H1 (cell line): ENCODE measurements around the gene THBS3. TPM values are rescaled to one million over a fixed set of nuclear protein-coding genes. Genes with fewer than 3 reads are reported as not detected.

Source experiments
- CTCF ChIA-PET: fragments of 300-600 bp; sonication (Branson Sonifier 250); formaldehyde crosslinking; loops from one replicate; lab custom pipeline; 2021; ENCODE audit not compliant: partially characterized antibody; lab: Charles Lee
- POLR2A ChIA-PET: fragments of 300-600 bp; sonication (Branson Sonifier 250); formaldehyde crosslinking; loops from one replicate; lab custom pipeline; 2021; ENCODE audit warnings: inconsistent platforms; ENCODE audit not compliant: partially characterized antibody; lab: Charles Lee
- DNase-seq, 2 experiments: peaks; one replicate each; pipeline versions ENCODE4 v3.0.0 to v3.0.0-alpha.2; 2010 to 2022; ENCODE audit warnings: low spot score in 2 of 2, low read depth in 1 of 2, mixed read lengths in 1 of 2
- FAIRE-seq: peaks from 2 replicates; lab custom pipeline; 2011; peaks lifted over from hg19 to GRCh38; lab: Jason Lieb, UNC
- H2AFZ ChIP-seq: 2 replicates; pipeline ENCODE4 v1.8.1; 2012; ENCODE audit warnings: low read length, inconsistent platforms
- H2AK5ac ChIP-seq: 2 replicates; pipeline ENCODE4 v1.6.1; 2013; ENCODE audit warnings: low read depth, low read length
- H2BK120ac ChIP-seq: replicated peaks from 2 replicates; pipeline ENCODE3; 2013; ENCODE audit warnings: low read depth, low read length, inconsistent platforms
- H2BK12ac ChIP-seq: 2 replicates; pipeline ENCODE4 v1.6.1; 2013; ENCODE audit warnings: low read depth, low read length
- H2BK15ac ChIP-seq: 2 replicates; pipeline ENCODE4 v1.6.1; 2013; ENCODE audit warnings: low read length
- H2BK20ac ChIP-seq: 2 replicates; pipeline ENCODE4 v1.6.1; 2013; ENCODE audit warnings: low read length
- H2BK5ac ChIP-seq: 2 replicates; pipeline ENCODE4 v1.6.1; 2013; ENCODE audit warnings: low read depth, low read length
- H3K14ac ChIP-seq: 2 replicates; pipeline ENCODE4 v1.6.1; 2013; ENCODE audit warnings: inconsistent platforms; ENCODE audit not compliant: insufficient read length
- H3K18ac ChIP-seq: 2 replicates; pipeline ENCODE4 v1.6.1; 2013; ENCODE audit warnings: low read length; ENCODE audit errors: extremely low read depth
- H3K23ac ChIP-seq: 2 replicates; pipeline ENCODE4 v1.6.1; 2013; ENCODE audit warnings: inconsistent platforms; ENCODE audit not compliant: insufficient read length
- H3K23me2 ChIP-seq: 2 replicates; pipeline ENCODE4 v1.6.1; 2013; ENCODE audit warnings: low read depth, low read length
- H3K27ac ChIP-seq: 2 replicates; pipeline ENCODE4 v1.6.1; 2011; ENCODE audit warnings: low read depth, low read length, inconsistent platforms
- H3K27me3 ChIP-seq, 4 experiments: replicated peaks in 1 of 4; 1 replicate in 1 of 4; 2 replicates in 3 of 4; pipeline versions ENCODE4 v1.6.1 to v1.8.1; 2011 to 2013; ENCODE audit warnings: low read length in 3 of 4, mild to moderate bottlenecking in 3 of 4, inconsistent platforms in 2 of 4, mixed read lengths in 2 of 4, moderate library complexity in 1 of 4; ENCODE audit not compliant: control insufficient read depth in 3 of 4, insufficient read depth in 3 of 4; ENCODE audit errors: extremely low read depth in 1 of 4
- H3K36me3 ChIP-seq, 4 experiments: 2 replicates each; pipeline versions ENCODE4 v1.6.1 to v1.8.1; 2011 to 2013; ENCODE audit warnings: mild to moderate bottlenecking in 4 of 4, low read length in 3 of 4, moderate library complexity in 2 of 4, control low read depth in 1 of 4, inconsistent platforms in 1 of 4; ENCODE audit not compliant: insufficient read depth in 4 of 4, control insufficient read depth in 2 of 4
- H3K4ac ChIP-seq: replicated peaks from 2 replicates; pipeline ENCODE3; 2013; ENCODE audit warnings: low read length, low read depth, mixed read lengths, inconsistent platforms; ENCODE audit not compliant: insufficient read length
- H3K4me1 ChIP-seq, 4 experiments: replicated peaks in 1 of 4; 1 replicate in 1 of 4; 2 replicates in 3 of 4; pipeline versions ENCODE4 v1.6.1 to v1.8.1; 2011 to 2013; ENCODE audit warnings: low read length in 3 of 4, inconsistent platforms in 2 of 4, mixed read lengths in 1 of 4; ENCODE audit not compliant: insufficient read depth in 4 of 4, control insufficient read depth in 3 of 4
- H3K4me2 ChIP-seq, 2 experiments: 2 replicates each; pipeline versions ENCODE4 v1.6.1 to v1.8.1; 2011 to 2013; ENCODE audit warnings: low read depth in 2 of 2, low read length in 2 of 2, control low read depth in 1 of 2, inconsistent platforms in 1 of 2, mild to moderate bottlenecking in 1 of 2; ENCODE audit not compliant: insufficient read depth in 1 of 2
- H3K4me3 ChIP-seq, 4 experiments: fragments of 200-600, 300-600 bp in 1 of 4; sonication (generic), shearing (Covaris generic), sonication (Bioruptor Twin) in 1 of 4; 2 replicates each; pipeline versions ENCODE4 v1.5.1 to v1.8.1; 2011 to 2016; ENCODE audit warnings: low read length in 4 of 4, low read depth in 3 of 4, control low read depth in 2 of 4, inconsistent platforms in 2 of 4, mild to moderate bottlenecking in 2 of 4, mixed read lengths in 1 of 4, moderate library complexity in 1 of 4; ENCODE audit not compliant: insufficient read depth in 2 of 4; ENCODE audit errors: extremely low read depth in 1 of 4
- H3K56ac ChIP-seq: replicated peaks from 2 replicates; pipeline ENCODE3; 2013; ENCODE audit warnings: low read depth, mild to moderate bottlenecking, mixed read lengths, low read length, inconsistent platforms; ENCODE audit not compliant: insufficient read length
- H3K79me1 ChIP-seq: 2 replicates; pipeline ENCODE4 v1.6.1; 2013; ENCODE audit warnings: low read depth, low read length, control low read depth
- H3K79me2 ChIP-seq, 2 experiments: 2 replicates each; pipeline versions ENCODE4 v1.6.1 to v1.8.1; 2012 to 2013; ENCODE audit warnings: low read length in 2 of 2, mild to moderate bottlenecking in 2 of 2, inconsistent platforms in 1 of 2; ENCODE audit not compliant: insufficient read depth in 2 of 2, control insufficient read depth in 1 of 2
- H3K9ac ChIP-seq, 4 experiments: replicated peaks in 1 of 4; 1 replicate in 1 of 4; 2 replicates in 3 of 4; pipeline versions ENCODE4 v1.6.1 to v1.8.1; 2011 to 2013; ENCODE audit warnings: low read depth in 3 of 4, low read length in 3 of 4, control low read depth in 2 of 4, mild to moderate bottlenecking in 2 of 4, moderate library complexity in 2 of 4, inconsistent platforms in 1 of 4; ENCODE audit errors: extremely low read depth in 1 of 4
- H3K9me3 ChIP-seq, 2 experiments: 2 replicates each; pipeline versions ENCODE4 v1.6.1 to v1.8.1; 2012 to 2013; ENCODE audit warnings: mild to moderate bottlenecking in 2 of 2, moderate library complexity in 2 of 2, control low read depth in 1 of 2, inconsistent platforms in 1 of 2, low read depth in 1 of 2, low read length in 1 of 2, mixed read lengths in 1 of 2; ENCODE audit not compliant: insufficient read depth in 2 of 2
- H4K20me1 ChIP-seq, 2 experiments: replicated peaks in 1 of 2; 2 replicates each; pipeline versions ENCODE3 to v1.8.1; 2011 to 2013; ENCODE audit warnings: inconsistent platforms in 2 of 2, low read length in 2 of 2, mild to moderate bottlenecking in 1 of 2; ENCODE audit not compliant: insufficient read depth in 2 of 2, control insufficient read depth in 1 of 2
- H4K5ac ChIP-seq: 2 replicates; pipeline ENCODE4 v1.6.1; 2013; ENCODE audit warnings: low read length, low read depth, mixed read lengths, inconsistent platforms; ENCODE audit not compliant: insufficient read length
- H4K8ac ChIP-seq: 2 replicates; pipeline ENCODE4 v1.8.0; 2013; ENCODE audit warnings: mild to moderate bottlenecking, moderate library complexity, low read length, inconsistent platforms; ENCODE audit not compliant: insufficient read depth; ENCODE audit errors: extremely low read depth
- H4K91ac ChIP-seq: replicated peaks from 2 replicates; pipeline ENCODE3; 2013; ENCODE audit warnings: low read length, mixed read lengths, inconsistent platforms; ENCODE audit not compliant: insufficient read length
- BACH1 ChIP-seq: IDR thresholded peaks from 2 replicates; pipeline ENCODE4 v1.6.1; 2012; ENCODE audit warnings: low read length, improper control_type of control experiment
- BCL11A ChIP-seq, 2 experiments: IDR thresholded peaks; one replicate each; pipeline ENCODE4 v1.6.1; 2011; ENCODE audit warnings: low read depth in 2 of 2, low read length in 2 of 2, mild to moderate bottlenecking in 2 of 2
- BRCA1 ChIP-seq: IDR thresholded peaks from 2 replicates; pipeline ENCODE4 v1.6.1; 2012; ENCODE audit warnings: low read depth, low read length, improper control_type of control experiment
- GABPA ChIP-seq: IDR thresholded peaks from 2 replicates; pipeline ENCODE4 v1.6.1; 2011; ENCODE audit warnings: mild to moderate bottlenecking, low read length, moderate library complexity, borderline replicate concordance; ENCODE audit not compliant: insufficient read depth
- KDM5A ChIP-seq: fragments of 200-600 bp; IDR thresholded peaks from 2 replicates; pipeline ENCODE4 v1.7.1; 2012; ENCODE audit warnings: mild to moderate bottlenecking, low read length, inconsistent platforms, mixed read lengths
- NANOG ChIP-seq: IDR thresholded peaks from 2 replicates; pipeline ENCODE4 v1.6.1; 2011; ENCODE audit warnings: low read length, low read depth, mild to moderate bottlenecking, inconsistent platforms; ENCODE audit not compliant: insufficient read depth, poor library complexity, severe bottlenecking
- NRF1 ChIP-seq: IDR thresholded peaks from 2 replicates; pipeline ENCODE4 v1.6.1; 2011; ENCODE audit warnings: mild to moderate bottlenecking, low read depth, low read length, improper control_type of control experiment
- PHF8 ChIP-seq: fragments of 200-600 bp; sonication (generic); conservative IDR thresholded peaks from 2 replicates; pipeline ENCODE4 v1.7.1; 2012; ENCODE audit warnings: low read depth, mild to moderate bottlenecking, inconsistent platforms, low read length, moderate library complexity
- POU5F1 ChIP-seq: IDR thresholded peaks from 2 replicates; pipeline ENCODE4 v1.6.1; 2011; ENCODE audit warnings: low read depth, mild to moderate bottlenecking, low read length, moderate library complexity
- RNF2 ChIP-seq: fragments of 200-900, 300-1000 bp; sonication (generic); IDR thresholded peaks from 2 replicates; pipeline ENCODE4 v1.7.1; 2016; ENCODE audit warnings: borderline replicate concordance, low read depth, mild to moderate bottlenecking, antibody characterized with exemption, low read length; ENCODE audit not compliant: poor library complexity, severe bottlenecking; ENCODE audit errors: missing control alignments
- RXRA ChIP-seq: IDR thresholded peaks from 2 replicates; pipeline ENCODE4 v1.6.1; 2011; ENCODE audit warnings: low read depth, mild to moderate bottlenecking, low read length, moderate library complexity; ENCODE audit not compliant: insufficient read depth
- SP1 ChIP-seq: IDR thresholded peaks from 2 replicates; pipeline ENCODE4 v1.6.1; 2011; ENCODE audit warnings: low read depth, low read length
- WGBS, 2 experiments: shearing (Covaris generic) in 1 of 2; methylation state at CpG; one replicate each; pipeline versions ENCODE4 v1.1.6 to v1.1.7; 2013 to 2015; ENCODE audit warnings: low lambda C conversion rate in 2 of 2, mixed read lengths in 2 of 2, inconsistent platforms in 1 of 2, low coverage in 1 of 2, missing lambda C conversion rate in 1 of 2; ENCODE audit not compliant: insufficient replicate concordance in 2 of 2, insufficient coverage in 1 of 2, insufficient read length in 1 of 2; ENCODE audit errors: extremely low coverage in 1 of 2, missing lambda C conversion rate in 1 of 2; 5-methylcytosine and 5-hydroxymethylcytosine counted together
- polyA plus RNA-seq, 7 experiments: library from polyadenylated mRNA; depleted of rRNA in 3 of 7; stranded (reverse) in 5 of 7; unstranded in 2 of 7; fragments of >200 nt in 5 of 7; fragments of 200-250 nt in 2 of 7; gene quantifications; 1 replicate in 5 of 7; 2 replicates in 1 of 7; 4 replicates in 1 of 7; pipeline versions ENCODE4 v1.2.1 to v1.2.3, GENCODE V29; 2011 to 2013; ENCODE audit warnings: missing spikeins in 2 of 7, mixed read lengths in 2 of 7
- total RNA-seq: library from RNA; stranded (reverse); fragmentation: NEBNext Ultra II Directional; extraction: Animal tissue kit (Norgen Biotek cat#: 25700); gene quantifications from 2 replicates; pipeline ENCODE4 v1.2.1, GENCODE V29; 2021
- TF ChIP-seq, protein P1 (sequence below): IDR thresholded peaks from 2 replicates; pipeline ENCODE4 v1.6.1; 2012; ENCODE audit warnings: inconsistent platforms

The THBS3 gene
- total and polyA plus RNA-seq, 2 of the 8 experiments (the other 6 are each of a cell fraction or from before 2014, with no cell fraction given) = 3.0 to 3.5 TPM

DNA sequence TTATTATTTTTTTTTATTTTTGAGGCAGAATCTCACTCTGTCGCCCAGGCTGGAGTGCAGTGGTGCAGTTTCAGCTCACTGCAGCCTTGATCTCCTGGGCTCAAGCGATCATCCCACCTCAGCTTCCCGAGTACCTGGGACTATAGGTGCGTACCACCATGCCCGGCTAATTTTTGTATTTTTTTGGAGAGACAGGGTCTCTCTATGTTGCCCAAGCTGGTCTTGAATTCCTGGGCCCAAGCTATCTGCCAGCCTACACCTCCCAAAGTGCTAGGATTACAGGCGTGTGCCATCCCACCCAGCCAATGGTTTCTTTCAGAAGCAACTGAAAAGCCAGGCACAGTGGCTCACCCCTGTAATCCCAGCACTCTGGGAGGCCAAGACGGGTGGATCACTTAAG, 36.9 kb downstream of the THBS3 start:
- Histone ChIP-seq H3K27ac (no peak overlapping the region), H3K79me1 (no peaks in the 10 kb centered on the region; the same call in 1 of the 2 replicates), H3K23ac (no peak overlapping the region), H2BK15ac (no peak overlapping the region), H3K23me2 (peaks cover 21% of the 10 kb centered on the region), H4K20me1 (peaks cover 2 to 3% of the 10 kb centered on the region in 2 experiments), H2BK12ac (no peak overlapping the region), H2AFZ (no peak overlapping the region), H3K4me3 (no peak overlapping the region), H3K9me3 (no peaks in the 10 kb centered on the region), H4K5ac (no peak overlapping the region), H3K27me3 (no peaks in the 10 kb centered on the region), H2BK5ac (no peak overlapping the region), H4K91ac (no peak overlapping the region), H3K18ac (no peak overlapping the region), H2AK5ac (no peak overlapping the region), H3K56ac (no peak overlapping the region), H3K14ac (no peak overlapping the region), H4K8ac (no peak overlapping the region), H3K79me2 (peaks cover 0 to 16% of the 10 kb centered on the region in 2 experiments; a peak in 2 of 4 replicates), H3K4ac (no peak overlapping the region), H3K4me2 (no peak overlapping the region), H2BK20ac (no peak overlapping the region), H3K4me1 (peaks cover 3 to 30% (median 17%) of the 10 kb centered on the region in 4 experiments), H2BK120ac (no peak overlapping the region), H3K9ac (no peak overlapping the region), H3K36me3 (peaks cover 0 to 10% (median 7%) of the 10 kb centered on the region in 4 experiments; a peak in 5 of 8 replicates)
- WGBS, 2 experiments = 93% methylated on average over 7 of the region's 7 CpGs; no CpG with 5 or more reads in 1 of the 2 experiments
- POLR2A ChIA-PET = interaction anchor here (20.5 kb wide), 1 partner anchor 30 kb away, joined by 512 read pairs; the partner anchor contains the start of genes MTX1 and THBS3
- CTCF ChIA-PET = interaction anchor here (2.1 to 12.4 kb wide), 5 partner anchors 37 to 110 kb away, joined by 7 to 215 read pairs (median 101); partner anchors contain the start of genes DPM3, EFNA1 and SLC50A1
- FAIRE-seq = no peak
- DNase-seq = no peak
- TF ChIP-seq KDM5A (no peak), POU5F1 (no peak), RXRA (no peak), RNF2 (no peak), NANOG (no peak), PHF8 (no peak), SP1 (no peak), NRF1 (no peak), BACH1 (no peak), BCL11A (IDR thresholded peaks at IDR 0.05; ENCODE audit: low read depth in 2 of 2, low read length in 2 of 2) (no peak), GABPA (no peak), BRCA1 (no peak)
- TF ChIP-seq, protein P1, sequence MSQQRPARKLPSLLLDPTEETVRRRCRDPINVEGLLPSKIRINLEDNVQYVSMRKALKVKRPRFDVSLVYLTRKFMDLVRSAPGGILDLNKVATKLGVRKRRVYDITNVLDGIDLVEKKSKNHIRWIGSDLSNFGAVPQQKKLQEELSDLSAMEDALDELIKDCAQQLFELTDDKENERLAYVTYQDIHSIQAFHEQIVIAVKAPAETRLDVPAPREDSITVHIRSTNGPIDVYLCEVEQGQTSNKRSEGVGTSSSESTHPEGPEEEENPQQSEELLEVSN = no peak
